Tibial nerve (tissue), 4 donors: Measurements from ENCODE around the gene KCNQ1.

Experiments
- EP300 ChIP-seq, 2 donors: sonication (generic); formaldehyde crosslinking; IDR thresholded peaks; one replicate each; pipeline ENCODE4 v1.6.1; 2017; ENCODE audit warnings: antibody characterized with exemption in 2 of 2, mild to moderate bottlenecking in 1 of 2
- TF ChIP-seq, protein P1 (sequence below), 5 experiments: fragments of 200-600 bp in 3 of 5; fragments of 450-650 bp in 2 of 5; sonication (generic) in 3 of 5; IDR thresholded peaks; one replicate each; pipeline ENCODE4 v1.5.1; 2016 to 2019; ENCODE audit warnings: antibody characterized with exemption in 5 of 5, mild to moderate bottlenecking in 3 of 5, moderate library complexity in 2 of 5

DNA sequence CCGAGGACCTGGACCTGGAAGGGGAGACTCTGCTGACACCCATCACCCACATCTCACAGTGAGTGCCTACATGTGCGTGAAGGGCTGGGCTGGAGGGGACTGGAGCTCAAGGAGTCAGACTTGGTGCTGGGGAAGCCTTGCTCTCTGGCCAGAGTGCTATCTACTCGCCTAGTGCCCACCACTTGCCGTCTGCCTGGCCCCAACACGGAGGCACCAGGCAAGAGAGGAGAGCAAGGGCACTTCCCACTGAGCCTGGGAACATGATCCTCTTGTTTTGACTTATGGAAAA lies 217.2 kb downstream of the KCNQ1 start:
- TF ChIP-seq, protein P1, sequence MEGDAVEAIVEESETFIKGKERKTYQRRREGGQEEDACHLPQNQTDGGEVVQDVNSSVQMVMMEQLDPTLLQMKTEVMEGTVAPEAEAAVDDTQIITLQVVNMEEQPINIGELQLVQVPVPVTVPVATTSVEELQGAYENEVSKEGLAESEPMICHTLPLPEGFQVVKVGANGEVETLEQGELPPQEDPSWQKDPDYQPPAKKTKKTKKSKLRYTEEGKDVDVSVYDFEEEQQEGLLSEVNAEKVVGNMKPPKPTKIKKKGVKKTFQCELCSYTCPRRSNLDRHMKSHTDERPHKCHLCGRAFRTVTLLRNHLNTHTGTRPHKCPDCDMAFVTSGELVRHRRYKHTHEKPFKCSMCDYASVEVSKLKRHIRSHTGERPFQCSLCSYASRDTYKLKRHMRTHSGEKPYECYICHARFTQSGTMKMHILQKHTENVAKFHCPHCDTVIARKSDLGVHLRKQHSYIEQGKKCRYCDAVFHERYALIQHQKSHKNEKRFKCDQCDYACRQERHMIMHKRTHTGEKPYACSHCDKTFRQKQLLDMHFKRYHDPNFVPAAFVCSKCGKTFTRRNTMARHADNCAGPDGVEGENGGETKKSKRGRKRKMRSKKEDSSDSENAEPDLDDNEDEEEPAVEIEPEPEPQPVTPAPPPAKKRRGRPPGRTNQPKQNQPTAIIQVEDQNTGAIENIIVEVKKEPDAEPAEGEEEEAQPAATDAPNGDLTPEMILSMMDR (IDR thresholded peaks at IDR 0.05) = no peak
- TF ChIP-seq EP300 (IDR thresholded peaks at IDR 0.05) = no peak
